ENCODE results near the gene FBLN5.
A peak's percentile ranks its signal among the peaks of the same experiment; 100 is the strongest.
"Not testable (repeated sequence)": the region's sequence is repeated elsewhere in the genome, so short reads cannot be mapped to it uniquely, and the experiment has no call there.

The FBLN5 gene

DNA sequence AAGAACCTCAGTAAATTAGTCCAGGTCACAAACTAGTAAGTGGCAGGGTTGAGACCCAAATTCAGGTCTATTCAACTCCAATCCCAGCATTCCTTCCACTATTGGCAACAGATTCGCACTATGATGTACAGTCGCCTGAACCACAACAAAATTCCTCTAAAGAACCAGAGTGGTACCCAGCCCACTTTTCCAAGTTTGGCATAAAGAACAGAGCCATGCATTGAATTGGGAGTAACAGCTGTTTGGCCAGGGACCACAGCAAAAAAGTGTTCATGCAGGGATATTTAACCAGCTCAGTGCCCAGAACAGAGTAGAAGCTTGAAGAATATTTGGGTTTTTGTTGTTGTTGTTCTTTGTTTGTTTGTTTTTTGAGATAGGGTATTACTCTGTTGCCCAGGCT, 89.9 kb downstream of the FBLN5 start:
- DNase-seq: no peak

DNA sequence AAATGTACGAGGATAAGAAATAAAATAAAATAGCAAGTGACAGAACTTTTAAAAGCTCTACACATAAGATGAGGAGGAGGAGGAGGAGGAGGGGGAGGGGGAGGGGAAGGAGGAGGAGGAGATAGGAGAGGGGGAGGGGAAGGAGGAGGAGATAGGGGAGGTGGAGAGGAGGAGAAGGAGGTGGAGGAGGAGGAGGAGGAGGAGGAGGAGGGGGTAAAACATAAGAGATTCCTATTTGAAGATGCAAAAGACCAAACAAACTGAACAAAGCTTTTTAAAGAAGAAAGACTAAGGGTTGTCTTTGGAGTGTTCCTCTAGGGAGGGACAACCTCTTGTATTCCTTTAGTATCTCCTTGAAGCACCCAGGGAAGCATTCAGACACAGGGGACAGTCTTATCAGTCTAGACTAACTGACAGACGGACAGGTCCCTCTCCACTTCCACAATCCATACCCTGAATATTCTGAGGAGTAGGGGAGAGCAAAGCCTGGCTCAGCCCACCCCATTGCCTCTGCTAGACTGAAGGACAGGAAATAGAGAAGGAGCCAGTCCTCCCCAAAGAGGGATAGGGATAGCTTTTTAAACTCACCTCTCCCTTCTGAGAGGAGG, 93.1 kb downstream of the FBLN5 start:
- DNase-seq: no peak

GRCh38 chr14:91851563-91851962, 95.9 kb downstream of the FBLN5 start:
- DNase-seq: no peak

- DNase-seq: no peak
These were observed 98.9 kb downstream of the FBLN5 start for GRCh38 chr14:91848504-91849001.

DNA sequence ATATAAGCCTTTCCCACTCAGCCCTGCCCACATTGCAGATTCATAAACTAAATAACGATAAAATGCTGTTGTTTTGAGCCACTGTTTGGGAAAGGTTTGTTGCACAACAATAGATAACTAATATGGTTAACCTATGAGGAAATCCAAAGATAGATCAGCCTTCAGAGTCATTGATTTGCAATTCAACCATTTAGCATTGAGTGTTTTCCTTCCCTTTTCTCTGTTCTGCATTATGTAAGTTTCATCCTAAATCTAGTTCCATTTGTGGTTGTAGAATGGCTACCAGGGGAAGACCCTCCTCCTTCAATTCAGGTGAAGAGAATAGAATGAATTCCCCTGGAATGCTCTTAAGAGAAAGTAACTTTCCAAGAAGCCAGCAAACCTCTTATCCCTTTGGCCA, 99.8 kb downstream of the FBLN5 start:
- DNase-seq: no peak

GRCh38 chr14:91845652-91846051, 101.8 kb downstream of the FBLN5 start:
- no peak for DNase-seq

DNA sequence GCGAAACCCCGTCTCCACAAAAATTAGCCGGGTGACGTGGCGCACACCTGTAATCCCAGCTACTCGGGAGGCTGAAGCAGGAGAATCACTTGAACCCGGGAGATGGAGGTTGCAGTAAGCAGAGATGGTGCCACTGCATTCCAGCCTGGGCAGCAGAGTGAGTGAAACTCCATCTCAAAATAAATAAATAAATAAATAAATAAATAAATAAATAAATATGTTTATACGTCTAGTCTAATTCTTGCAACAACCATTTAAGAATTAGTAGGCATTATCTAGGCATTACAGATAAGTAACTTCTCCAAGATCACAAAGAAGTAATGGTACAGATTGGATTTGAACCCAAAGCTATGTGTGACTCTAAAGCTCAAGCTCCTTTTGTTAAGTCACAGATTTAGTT, 102.4 kb downstream of the FBLN5 start:
- DNase-seq: not testable (repeated sequence)

GRCh38 chr14:91844029-91844428, 103.5 kb downstream of the FBLN5 start:
- DNase-seq: no peak

- DNase-seq: no peak
These were observed 104.1 kb downstream of the FBLN5 start for GRCh38 chr14:91843437-91843836.

- DNase-seq: no peak
These were observed 106.4 kb downstream of the FBLN5 start for GRCh38 chr14:91841065-91841464.

GRCh38 chr14:91839749-91840148, 107.7 kb downstream of the FBLN5 start:
- DNase-seq: no peak

- DNase-seq: no peak
These were observed 110.4 kb downstream of the FBLN5 start for GRCh38 chr14:91837076-91837475.

DNA sequence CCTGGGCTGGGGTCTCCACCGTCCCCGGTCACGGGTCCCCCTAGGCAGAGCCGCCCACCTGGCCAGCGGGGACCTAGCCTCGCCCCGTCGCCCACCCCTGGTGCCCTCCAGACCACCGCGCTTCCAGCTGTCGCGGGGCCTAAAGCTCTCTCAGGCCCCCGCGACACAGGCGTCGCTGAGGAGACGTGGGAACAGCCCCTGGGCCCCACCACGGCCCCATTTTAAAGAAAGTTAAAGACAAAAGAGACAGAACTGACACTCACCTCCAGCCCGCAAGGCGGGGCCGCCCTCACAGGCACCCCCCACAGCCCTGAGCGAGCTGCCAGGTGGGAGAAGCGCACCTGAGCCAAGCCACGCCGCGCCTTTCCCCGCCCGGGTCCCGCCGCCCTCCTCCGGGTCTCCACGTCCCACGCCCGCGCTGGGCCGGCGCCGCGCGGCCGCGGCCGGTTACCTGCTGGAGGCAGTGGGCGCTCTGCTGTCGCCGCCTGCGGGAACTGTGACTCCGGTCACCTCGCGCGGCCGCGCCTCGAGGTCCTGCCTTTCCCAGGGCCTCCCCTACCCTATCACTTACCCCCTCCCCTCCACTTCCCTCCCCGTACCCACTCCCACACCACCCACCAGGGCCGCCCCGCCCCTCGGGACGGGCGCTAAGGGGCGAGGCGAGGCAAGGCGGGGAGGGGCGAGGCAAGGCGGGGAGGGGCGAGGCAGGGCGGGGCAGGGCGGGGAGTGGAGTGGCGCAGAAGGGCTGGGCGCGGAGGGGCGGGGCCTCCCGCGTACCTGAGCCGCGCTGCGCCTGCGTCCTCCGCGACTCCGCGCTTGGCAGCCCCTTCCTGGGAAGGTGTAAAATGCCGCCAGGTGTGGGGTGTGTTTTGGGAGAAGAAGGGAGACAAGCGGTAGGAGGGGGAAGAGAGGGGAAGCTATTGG, 111.3 kb downstream of the FBLN5 start:
- DNase-seq: peak; percentile 90

DNA sequence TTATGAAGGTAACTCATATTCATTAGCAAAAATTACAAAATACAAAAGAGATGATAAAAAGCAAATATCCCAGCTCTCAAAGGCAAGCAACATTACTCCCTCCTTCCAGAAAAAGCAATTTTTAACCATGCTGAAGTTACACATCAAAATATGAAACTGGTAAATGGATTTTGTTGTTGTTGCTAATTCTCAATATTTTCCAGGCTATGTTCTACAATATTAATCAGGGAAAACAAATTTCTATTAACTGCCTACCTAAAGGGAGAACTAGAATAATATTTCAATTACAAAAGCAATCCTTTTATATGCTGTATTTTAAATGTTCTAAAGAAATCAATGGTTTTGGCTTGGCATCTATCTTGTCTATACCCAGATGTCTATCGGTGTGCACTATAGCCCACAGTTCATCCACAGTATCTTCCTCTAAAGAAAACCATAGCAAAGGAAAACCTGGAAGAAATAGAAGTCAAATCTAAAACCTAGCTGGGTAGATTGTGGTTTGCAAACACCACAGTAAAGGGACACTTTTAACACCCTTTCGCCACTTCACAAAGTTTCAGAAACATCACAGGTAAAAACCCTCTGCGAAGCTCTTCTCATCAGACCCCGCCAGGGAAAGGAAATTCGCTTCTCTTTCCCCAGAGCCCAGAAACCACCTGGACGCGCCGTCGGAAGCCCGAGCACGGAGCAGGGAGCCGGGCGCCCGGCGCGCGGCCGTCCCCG, 112.1 kb downstream of the FBLN5 start:
- DNase-seq: no peak

DNA sequence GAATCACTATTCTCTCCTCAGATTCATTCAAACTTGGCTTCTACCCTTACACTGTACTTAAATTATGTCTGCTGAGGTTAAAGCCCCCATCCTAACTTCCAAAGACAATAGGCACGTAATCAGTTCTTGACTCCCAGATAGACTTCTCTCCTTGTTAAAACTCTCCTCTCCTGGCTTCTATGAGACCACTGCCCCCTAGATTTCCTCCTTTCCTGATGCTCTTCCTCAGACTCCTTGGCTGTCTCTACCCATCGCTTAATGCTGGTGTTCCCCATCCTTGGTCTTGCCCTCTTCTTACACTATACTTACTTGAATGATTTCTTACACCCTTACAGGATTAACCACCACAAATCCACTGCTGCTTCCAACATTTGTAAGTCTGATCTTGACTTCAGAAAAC, 112.9 kb downstream of the FBLN5 start:
- DNase-seq: no peak

GRCh38 chr14:91831337-91831736, 116.2 kb downstream of the FBLN5 start:
- DNase-seq: no peak

DNA sequence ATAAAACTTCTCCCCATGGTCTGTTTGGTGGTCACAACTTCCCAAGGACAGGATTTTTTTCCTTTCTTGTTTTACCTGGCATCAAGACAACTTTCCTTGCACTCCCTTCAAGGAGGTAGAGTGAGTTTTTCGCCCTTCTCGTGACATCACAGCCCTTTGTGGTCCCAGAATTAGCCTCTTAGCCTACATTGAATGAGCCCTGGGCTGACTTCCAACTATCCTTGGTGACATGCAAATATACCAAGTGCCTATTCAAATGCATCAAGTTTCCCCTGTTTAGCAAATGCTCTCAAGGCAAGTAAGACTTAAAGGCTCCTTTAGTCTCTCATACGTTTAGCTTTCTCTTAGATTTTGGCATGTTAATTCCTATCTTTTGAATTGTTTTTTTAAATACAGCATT, 116.7 kb downstream of the FBLN5 start:
- DNase-seq: no peak

- DNase-seq: no peak
These were observed 118.0 kb downstream of the FBLN5 start for GRCh38 chr14:91829511-91829910.

DNA sequence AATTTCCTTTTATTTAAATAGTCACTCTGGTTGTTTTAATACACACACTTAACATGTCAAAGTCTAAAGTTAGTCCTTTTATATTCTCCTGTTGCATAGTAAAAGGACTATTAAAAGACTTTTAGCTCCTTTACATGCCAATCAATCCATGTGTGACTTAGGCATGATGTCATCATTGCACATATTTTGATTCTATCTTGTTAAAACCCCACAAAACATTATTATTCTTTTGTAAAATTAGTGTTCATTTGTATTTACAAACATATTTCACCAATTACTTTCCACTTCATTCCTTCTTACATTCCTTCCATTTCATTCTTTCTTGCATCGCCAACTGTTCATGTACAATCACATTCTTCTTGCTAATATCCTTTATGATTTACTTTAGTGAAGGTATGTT, 119.7 kb downstream of the FBLN5 start:
- DNase-seq: no peak
